Measurements from ENCODE around the gene FNDC8.

GRCh38 chr17:35176897-35177296 lies 55.5 kb downstream of the FNDC8 start:
- TF ChIP-seq POLR2A (IDR thresholded peaks at IDR 0.05) = no peak
- TF ChIP-seq CTCF (IDR thresholded peaks at IDR 0.05) = no peak

Data from heart left ventricle (tissue), 13 donors.